Measurements from ENCODE around the gene ARID1B.

Gene ARID1B

GRCh38 chr6:156889986-156890385 is 112.8 kb downstream of the ARID1B start:
- in situ Hi-C loops (cut with HindIII; ENCODE audit: low sequenced_read_pairs), result no loop called here
- TF ChIP-seq CTCF (IDR thresholded peaks at IDR 0.05; ENCODE audit: low read depth, low read length), result no peak
- no peak overlapping the region for H3K4me3 ChIP-seq (ENCODE audit: low read depth, low read length)

GRCh38 chr6:156890627-156891314 is 113.6 kb downstream of the ARID1B start:
- no peak overlapping the region for H3K4me3 ChIP-seq (ENCODE audit: low read depth, low read length)
- DNase-seq (ENCODE audit: low read depth, low spot score), result no peak
- no peak for TF ChIP-seq CTCF (IDR thresholded peaks at IDR 0.05; ENCODE audit: low read depth, low read length)
- in situ Hi-C loops (cut with HindIII; ENCODE audit: low sequenced_read_pairs), result no loop called here

More at GRCh38 chr6:156889986-156890385, 112.8 kb downstream of the ARID1B start:
- DNase-seq (ENCODE audit: low read depth, low spot score), result no peak

GRCh38 chr6:156897907-156898531 is 120.8 kb downstream of the ARID1B start:
- TF ChIP-seq CTCF (IDR thresholded peaks at IDR 0.05; ENCODE audit: low read depth, low read length), result no peak
- no peak overlapping the region for H3K4me3 ChIP-seq (ENCODE audit: low read depth, low read length)
- in situ Hi-C loops (cut with HindIII; ENCODE audit: low sequenced_read_pairs), result no loop called here
- no peak for DNase-seq (ENCODE audit: low read depth, low spot score)

- in situ Hi-C loops (cut with HindIII; ENCODE audit: low sequenced_read_pairs), result no loop called here
- no peak overlapping the region for H3K4me3 ChIP-seq (ENCODE audit: low read depth, low read length)
- TF ChIP-seq CTCF (IDR thresholded peaks at IDR 0.05; ENCODE audit: low read depth, low read length), result no peak
- no peak for DNase-seq (ENCODE audit: low read depth, low spot score)
Observed at GRCh38 chr6:156899071-156899470, 121.9 kb downstream of the ARID1B start.

GRCh38 chr6:156899532-156900135 is 122.5 kb downstream of the ARID1B start:
- no peak for TF ChIP-seq CTCF (IDR thresholded peaks at IDR 0.05; ENCODE audit: low read depth, low read length)
- no peak for DNase-seq (ENCODE audit: low read depth, low spot score)
- in situ Hi-C loops (cut with HindIII; ENCODE audit: low sequenced_read_pairs), result no loop called here
- H3K4me3 ChIP-seq (ENCODE audit: low read depth, low read length), result no peak overlapping the region

- no peak for TF ChIP-seq CTCF (IDR thresholded peaks at IDR 0.05; ENCODE audit: low read depth, low read length)
- DNase-seq (ENCODE audit: low read depth, low spot score), result no peak
- no peak overlapping the region for H3K4me3 ChIP-seq (ENCODE audit: low read depth, low read length)
- in situ Hi-C loops (cut with HindIII; ENCODE audit: low sequenced_read_pairs), result no loop called here
Observed at GRCh38 chr6:156900292-156900691, 123.1 kb downstream of the ARID1B start.
